AG10803 (cell line): Measurements from ENCODE around the gene DYRK2.
A peak's percentile ranks its signal among the peaks of the same experiment; 100 is the strongest.
"Not testable (repeated sequence)": the region's sequence is repeated elsewhere in the genome, so short reads cannot be mapped to it uniquely, and the experiment has no call there.

Experiments used
- DNase-seq: peaks from one replicate; pipeline ENCODE4 v3.0.0; 2010; ENCODE audit warnings: low read depth
- H3K4me3 ChIP-seq: 2 replicates; pipeline ENCODE4 v1.5.1; 2011; ENCODE audit warnings: mild to moderate bottlenecking, low read length, control low read depth
- TF ChIP-seq, protein P1 (sequence below): conservative IDR thresholded peaks from 2 replicates; pipeline ENCODE4 v1.5.1; 2011; ENCODE audit warnings: mild to moderate bottlenecking, low read length, control low read depth, inconsistent platforms

DYRK2 gene

DNA sequence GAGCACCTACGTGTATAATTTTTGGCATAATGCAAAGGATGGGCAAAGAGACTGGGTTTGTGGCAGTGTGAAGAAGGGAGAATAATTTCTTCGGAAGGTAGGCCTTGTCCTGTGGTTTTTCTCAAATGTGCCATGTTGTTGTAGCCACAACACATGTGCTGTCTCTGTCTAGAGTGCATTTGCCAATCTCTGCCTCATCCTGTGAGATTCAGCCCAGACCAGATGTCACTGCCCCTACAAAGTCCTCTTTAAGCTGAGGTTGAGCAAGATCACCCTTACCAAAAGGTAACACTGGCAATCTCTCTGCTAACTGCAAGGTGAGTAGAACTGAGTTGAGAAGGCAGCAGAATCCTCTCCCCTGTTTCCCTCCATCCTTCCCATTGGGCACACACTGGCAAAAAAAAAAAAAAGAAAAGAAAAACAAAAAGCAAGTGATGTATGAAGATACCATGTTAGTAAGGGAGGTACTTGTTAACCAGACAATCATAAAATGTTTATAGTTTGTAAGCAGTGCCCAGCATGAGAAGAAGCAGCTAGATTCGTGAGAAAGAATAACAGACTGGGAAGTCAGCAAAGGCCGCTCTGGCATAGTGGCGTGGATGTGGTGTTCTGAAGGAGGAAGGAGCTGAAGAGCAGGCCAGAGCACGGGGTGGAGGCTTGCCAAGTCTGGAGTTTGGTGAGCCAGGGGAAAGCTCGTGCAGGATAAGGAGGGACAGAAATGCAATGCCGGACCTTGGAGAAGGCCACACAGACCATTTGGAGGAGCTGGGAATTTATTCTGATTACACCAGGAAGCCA lies 18.9 kb downstream of the DYRK2 start:
- peak; percentile 58 for DNase-seq
- TF ChIP-seq, protein P1, sequence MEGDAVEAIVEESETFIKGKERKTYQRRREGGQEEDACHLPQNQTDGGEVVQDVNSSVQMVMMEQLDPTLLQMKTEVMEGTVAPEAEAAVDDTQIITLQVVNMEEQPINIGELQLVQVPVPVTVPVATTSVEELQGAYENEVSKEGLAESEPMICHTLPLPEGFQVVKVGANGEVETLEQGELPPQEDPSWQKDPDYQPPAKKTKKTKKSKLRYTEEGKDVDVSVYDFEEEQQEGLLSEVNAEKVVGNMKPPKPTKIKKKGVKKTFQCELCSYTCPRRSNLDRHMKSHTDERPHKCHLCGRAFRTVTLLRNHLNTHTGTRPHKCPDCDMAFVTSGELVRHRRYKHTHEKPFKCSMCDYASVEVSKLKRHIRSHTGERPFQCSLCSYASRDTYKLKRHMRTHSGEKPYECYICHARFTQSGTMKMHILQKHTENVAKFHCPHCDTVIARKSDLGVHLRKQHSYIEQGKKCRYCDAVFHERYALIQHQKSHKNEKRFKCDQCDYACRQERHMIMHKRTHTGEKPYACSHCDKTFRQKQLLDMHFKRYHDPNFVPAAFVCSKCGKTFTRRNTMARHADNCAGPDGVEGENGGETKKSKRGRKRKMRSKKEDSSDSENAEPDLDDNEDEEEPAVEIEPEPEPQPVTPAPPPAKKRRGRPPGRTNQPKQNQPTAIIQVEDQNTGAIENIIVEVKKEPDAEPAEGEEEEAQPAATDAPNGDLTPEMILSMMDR: no peak
- H3K4me3 ChIP-seq: no peak overlapping the region

DNA sequence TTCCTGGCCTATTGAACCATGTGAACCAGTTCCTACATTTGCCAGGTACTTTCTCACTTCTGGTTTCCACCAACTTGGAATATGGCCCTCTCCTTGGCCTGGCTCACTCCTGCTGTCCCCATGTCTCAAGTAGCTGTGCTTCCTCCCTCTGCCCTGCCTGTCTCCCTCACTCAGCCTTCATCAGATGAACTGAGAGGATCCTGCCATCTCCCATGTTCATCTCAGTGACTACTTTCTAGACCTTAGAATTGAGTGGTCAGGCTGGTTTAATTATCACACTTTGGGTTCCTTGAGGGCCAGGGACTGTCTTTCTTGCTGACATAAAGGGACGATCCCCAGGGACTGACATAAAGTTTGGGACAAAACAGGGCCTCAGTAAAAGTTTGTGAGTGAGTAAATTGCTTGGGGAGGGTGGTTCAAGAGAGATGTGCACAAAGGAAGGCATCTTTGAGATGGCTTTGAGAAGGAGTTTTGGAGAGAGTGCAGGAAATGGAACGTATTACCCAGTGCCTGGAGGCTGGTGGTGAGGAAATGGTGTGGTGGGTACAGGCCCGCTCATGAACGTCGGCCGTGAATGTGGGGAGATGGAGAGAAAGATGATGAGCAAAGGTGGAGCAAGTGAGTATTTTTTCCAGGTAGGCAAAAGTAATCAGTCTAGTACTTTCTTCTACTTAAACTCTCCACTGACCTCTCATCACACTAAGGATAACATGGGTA lies 20.8 kb downstream of the DYRK2 start:
- no peak for DNase-seq
- H3K4me3 ChIP-seq: no peak overlapping the region
- TF ChIP-seq, protein P1: no peak

DNA sequence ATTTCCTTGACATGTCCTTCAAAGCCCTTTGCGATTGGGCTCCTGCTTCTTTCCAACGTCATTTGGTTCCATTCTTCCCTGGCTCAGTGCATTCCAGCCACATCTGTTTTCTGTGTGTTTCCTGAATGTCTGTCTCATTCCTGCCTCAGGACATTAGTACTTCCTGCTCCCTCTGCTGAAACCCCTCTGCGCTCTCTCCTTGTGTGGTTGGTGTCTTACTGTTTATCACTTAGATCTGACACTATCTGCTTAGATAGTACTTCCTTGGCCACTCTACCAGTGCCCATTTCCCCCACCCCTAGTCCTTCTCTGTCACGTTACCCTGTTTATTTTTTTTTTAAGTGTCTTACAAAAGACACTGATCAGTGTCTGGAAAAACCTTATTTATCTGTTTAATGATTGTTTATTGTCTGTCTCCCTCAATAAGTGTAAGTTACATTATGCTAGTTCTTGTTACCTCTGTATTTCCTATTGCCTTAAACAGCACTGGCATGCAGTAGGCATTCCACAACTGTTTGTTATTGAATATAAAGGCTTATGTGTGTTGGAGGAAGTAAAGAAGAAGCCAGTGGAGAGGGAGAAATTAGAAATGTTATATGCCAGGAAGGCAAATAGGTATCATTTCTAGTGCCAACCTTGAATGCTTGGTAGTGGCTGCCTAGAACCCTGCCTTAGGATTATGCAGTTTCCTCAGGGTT lies 21.5 kb downstream of the DYRK2 start:
- TF ChIP-seq, protein P1: no peak
- no peak for DNase-seq
- no peak overlapping the region for H3K4me3 ChIP-seq

DNA sequence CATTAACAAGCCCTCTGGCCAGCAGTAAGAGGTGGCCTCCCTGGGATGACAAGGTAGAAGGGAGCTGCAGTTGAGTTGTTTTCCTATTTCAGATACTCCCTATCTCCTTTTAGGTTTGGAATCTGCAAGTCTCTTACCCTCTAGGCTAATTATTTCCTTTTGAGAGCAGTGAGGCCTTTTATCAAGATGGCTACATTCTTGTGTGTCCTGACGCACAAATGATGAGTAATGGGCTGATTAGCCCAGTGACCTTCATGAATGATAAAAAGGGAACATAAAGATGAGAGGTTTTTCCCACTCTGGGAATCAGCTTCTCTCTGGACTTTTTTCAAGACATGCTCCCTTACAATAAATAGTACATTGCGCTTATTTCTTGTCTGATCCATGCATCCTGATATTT lies 22.9 kb downstream of the DYRK2 start:
- no peak for DNase-seq
- H3K4me3 ChIP-seq: no peak overlapping the region
- TF ChIP-seq, protein P1: no peak

DNA sequence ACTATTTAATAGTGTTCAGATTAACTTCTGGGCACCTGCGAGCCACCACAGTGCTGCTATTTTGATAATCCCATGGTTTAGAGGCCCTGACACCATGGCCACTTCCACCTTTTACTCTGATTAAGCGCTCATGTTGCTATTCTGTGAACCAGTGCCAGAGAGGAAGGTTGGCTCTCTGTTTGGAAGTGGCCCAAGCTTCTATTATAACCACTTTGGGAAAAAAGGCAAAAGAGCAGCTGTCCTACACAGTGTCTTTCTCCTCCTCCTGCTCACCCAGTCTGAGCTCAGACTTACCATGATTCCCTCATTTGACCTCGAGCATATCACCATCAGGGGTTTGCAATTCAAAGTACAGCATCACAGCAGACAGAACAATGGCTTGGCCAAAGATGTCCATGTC lies 23.3 kb downstream of the DYRK2 start:
- no peak overlapping the region for H3K4me3 ChIP-seq
- DNase-seq: no peak
- TF ChIP-seq, protein P1: no peak

DNA sequence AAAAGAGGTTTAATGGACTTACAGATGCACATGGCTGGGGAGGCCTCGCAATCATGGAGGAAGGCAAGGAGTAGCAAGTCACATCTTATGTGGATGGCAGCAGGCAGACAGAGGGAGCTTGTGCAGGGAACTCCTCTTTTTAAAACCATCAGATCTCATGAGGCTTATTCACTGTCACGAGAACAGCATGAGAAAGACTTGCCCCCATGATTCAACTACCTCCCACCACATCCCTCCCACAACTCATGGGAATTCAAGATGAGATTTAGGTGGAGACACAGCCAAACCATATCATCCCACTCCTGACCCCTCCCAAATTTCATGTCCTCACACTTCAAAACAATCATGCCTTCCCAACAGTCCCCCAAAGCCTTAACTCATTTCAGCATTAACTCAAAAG lies 24.0 kb downstream of the DYRK2 start:
- H3K4me3 ChIP-seq, DNase-seq: not testable (repeated sequence)

DNA sequence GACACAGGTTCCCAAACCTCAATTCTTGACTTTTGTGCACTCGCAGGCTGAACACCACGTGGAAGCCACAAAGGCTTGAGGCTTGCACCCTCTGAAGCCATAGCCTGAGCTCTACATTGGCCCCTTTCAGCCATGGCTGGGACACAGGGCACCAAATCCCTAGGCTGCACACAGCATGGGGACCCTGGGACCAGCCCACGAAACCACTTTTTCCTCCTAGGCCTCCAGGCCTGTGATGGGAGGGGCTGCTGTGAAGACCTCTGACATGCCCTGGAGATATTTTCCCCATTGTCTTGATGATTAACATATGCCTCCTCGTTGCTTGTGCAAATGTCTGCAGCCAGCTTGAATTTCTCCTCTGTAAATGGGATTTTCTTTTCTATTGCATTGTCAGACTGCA lies 25.0 kb downstream of the DYRK2 start:
- not testable (repeated sequence) for H3K4me3 ChIP-seq, DNase-seq

DNA sequence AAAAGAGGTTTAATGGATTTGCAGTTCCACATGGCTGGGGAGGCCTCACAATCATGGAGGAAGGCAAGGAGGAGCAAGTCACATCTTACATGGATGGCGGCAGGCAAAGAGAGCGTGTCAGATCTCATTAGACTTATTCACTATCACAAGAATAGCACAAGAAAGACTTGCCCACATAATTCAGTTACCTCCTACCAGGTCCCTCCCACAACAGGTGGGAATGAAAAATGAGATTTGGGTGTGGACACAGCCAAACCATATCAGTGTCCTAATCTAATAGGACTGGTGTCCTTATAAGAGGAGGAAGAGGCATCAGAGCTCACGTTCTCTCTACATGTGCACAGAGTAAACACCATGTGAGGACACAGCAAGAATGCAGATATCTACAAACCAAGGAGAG lies 25.9 kb downstream of the DYRK2 start:
- DNase-seq: no peak
- H3K4me3 ChIP-seq: no peak overlapping the region
- TF ChIP-seq, protein P1: no peak
